ENCODE results near the gene SHKBP1. TPM values are rescaled to one million over a fixed set of nuclear protein-coding genes. Genes with fewer than 3 reads are reported as not detected.

The SHKBP1 gene
- polyA plus RNA-seq, 1 donor from 2014 or later = 3.8 TPM

GRCh38 chr19:40599902-40600569 lies 23.4 kb downstream of the SHKBP1 start:
- Histone ChIP-seq H3F3A (ENCODE audit: insufficient read depth, low read length, poor library complexity, severe bottlenecking) (peaks cover 4% of the 10 kb centered on the region), H3K4me3 (ENCODE audit: low read length) (peak overlapping the region; percentile 61), H2AFZ (ENCODE audit: low read depth, low read length) (no peak overlapping the region), H3K27me3 (ENCODE audit: insufficient read depth, low read depth, low read length) (peaks cover 34% of the 10 kb centered on the region), H3K9me2 (ENCODE audit: insufficient read depth, low read length) (no peaks in the 10 kb centered on the region), H3K79me2 (replicated peaks; ENCODE audit: insufficient read depth, low read length) (no peaks in the 10 kb centered on the region), H3K9ac (ENCODE audit: low read length) (peak overlapping the region; percentile 27), H3K9me3 (ENCODE audit: low read length) (no peaks in the 10 kb centered on the region), H3K4me2 (ENCODE audit: low read length) (no peak overlapping the region), H4K20me1 (ENCODE audit: insufficient read depth) (no peaks in the 10 kb centered on the region), H3K36me3 (ENCODE audit: insufficient read depth, low read length) (no peaks in the 10 kb centered on the region), H3K27ac (ENCODE audit: low read length) (no peak overlapping the region)
- TF ChIP-seq REST (IDR thresholded peaks at IDR 0.05; ENCODE audit: borderline replicate concordance) = no peak
- TF ChIP-seq SMC3 (conservative IDR thresholded peaks at IDR 0.05; ENCODE audit: poor library complexity) = no peak
- no peak for TF ChIP-seq MXI1 (conservative IDR thresholded peaks at IDR 0.05; ENCODE audit: poor library complexity, severe bottlenecking)
- TF ChIP-seq, protein P1, sequence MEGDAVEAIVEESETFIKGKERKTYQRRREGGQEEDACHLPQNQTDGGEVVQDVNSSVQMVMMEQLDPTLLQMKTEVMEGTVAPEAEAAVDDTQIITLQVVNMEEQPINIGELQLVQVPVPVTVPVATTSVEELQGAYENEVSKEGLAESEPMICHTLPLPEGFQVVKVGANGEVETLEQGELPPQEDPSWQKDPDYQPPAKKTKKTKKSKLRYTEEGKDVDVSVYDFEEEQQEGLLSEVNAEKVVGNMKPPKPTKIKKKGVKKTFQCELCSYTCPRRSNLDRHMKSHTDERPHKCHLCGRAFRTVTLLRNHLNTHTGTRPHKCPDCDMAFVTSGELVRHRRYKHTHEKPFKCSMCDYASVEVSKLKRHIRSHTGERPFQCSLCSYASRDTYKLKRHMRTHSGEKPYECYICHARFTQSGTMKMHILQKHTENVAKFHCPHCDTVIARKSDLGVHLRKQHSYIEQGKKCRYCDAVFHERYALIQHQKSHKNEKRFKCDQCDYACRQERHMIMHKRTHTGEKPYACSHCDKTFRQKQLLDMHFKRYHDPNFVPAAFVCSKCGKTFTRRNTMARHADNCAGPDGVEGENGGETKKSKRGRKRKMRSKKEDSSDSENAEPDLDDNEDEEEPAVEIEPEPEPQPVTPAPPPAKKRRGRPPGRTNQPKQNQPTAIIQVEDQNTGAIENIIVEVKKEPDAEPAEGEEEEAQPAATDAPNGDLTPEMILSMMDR (IDR thresholded peaks at IDR 0.05; ENCODE audit: poor library complexity, severe bottlenecking) = no peak
- no peak for TF ChIP-seq EP300 (conservative IDR thresholded peaks at IDR 0.05; ENCODE audit: poor library complexity, severe bottlenecking)
- no peak for TF ChIP-seq RAD21 (conservative IDR thresholded peaks at IDR 0.05)
- no peak for TF ChIP-seq TAF1 (IDR thresholded peaks at IDR 0.05; ENCODE audit: low read depth)
- TF ChIP-seq POLR2AphosphoS5 (IDR thresholded peaks at IDR 0.05) = no peak
- no peak for TF ChIP-seq EZH2 (IDR thresholded peaks at IDR 0.05; ENCODE audit: borderline replicate concordance, insufficient read depth, low read length, poor library complexity, severe bottlenecking)

- Histone ChIP-seq H3K9ac (ENCODE audit: low read length) (no peak overlapping the region), H3K4me2 (ENCODE audit: low read length) (no peak overlapping the region), H3F3A (ENCODE audit: insufficient read depth, low read length, poor library complexity, severe bottlenecking) (peaks cover 4% of the 10 kb centered on the region), H3K9me3 (ENCODE audit: low read length) (no peaks in the 10 kb centered on the region), H4K20me1 (ENCODE audit: insufficient read depth) (no peaks in the 10 kb centered on the region), H3K4me3 (ENCODE audit: low read length) (peak overlapping the region; percentile 31), H3K9me2 (ENCODE audit: insufficient read depth, low read length) (no peaks in the 10 kb centered on the region), H3K79me2 (replicated peaks; ENCODE audit: insufficient read depth, low read length) (no peaks in the 10 kb centered on the region), H2AFZ (ENCODE audit: low read depth, low read length) (no peak overlapping the region), H3K27me3 (ENCODE audit: insufficient read depth, low read depth, low read length) (peaks cover 40% of the 10 kb centered on the region), H3K36me3 (ENCODE audit: insufficient read depth, low read length) (no peaks in the 10 kb centered on the region), H3K27ac (ENCODE audit: low read length) (no peak overlapping the region)
- no peak for TF ChIP-seq EP300 (conservative IDR thresholded peaks at IDR 0.05; ENCODE audit: poor library complexity, severe bottlenecking)
- TF ChIP-seq TAF1 (IDR thresholded peaks at IDR 0.05; ENCODE audit: low read depth) = no peak
- TF ChIP-seq, protein P1 (IDR thresholded peaks at IDR 0.05; ENCODE audit: poor library complexity, severe bottlenecking) = no peak
- no peak for TF ChIP-seq REST (IDR thresholded peaks at IDR 0.05; ENCODE audit: borderline replicate concordance)
These were observed 24.0 kb downstream of the SHKBP1 start for GRCh38 chr19:40600570-40601133.
